ENCODE measurements around the gene ZCCHC2. TPM values are rescaled to one million over a fixed set of nuclear protein-coding genes. Genes with fewer than 3 reads are reported as not detected.

ZCCHC2 gene
- total RNA-seq, 3 donors from 2014 or later, result 24.3 to 36.3 (median 26.2) TPM

DNA sequence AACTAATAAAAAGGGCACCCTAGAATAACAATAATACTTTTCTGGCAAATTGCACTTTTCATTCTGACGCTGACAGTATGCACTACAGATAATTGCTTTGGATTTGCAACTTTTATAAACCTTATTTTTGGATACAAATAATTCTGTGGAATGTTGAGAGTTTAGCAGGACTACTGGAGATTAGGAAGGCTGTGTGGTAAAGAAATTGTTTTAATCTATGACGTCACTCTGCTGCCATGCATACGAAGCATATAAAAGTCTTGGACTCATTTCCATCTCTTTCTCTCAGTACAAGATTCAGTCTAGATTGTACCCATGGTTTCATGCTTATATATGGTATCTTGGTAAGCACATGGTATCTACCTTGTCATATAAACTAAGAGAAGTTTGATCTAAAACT, 28.1 kb upstream of the ZCCHC2 start:
- no peak for TF ChIP-seq POLR2AphosphoS5 (IDR thresholded peaks at IDR 0.05)
- TF ChIP-seq POLR2A (IDR thresholded peaks at IDR 0.05), result no peak
- TF ChIP-seq CTCF (IDR thresholded peaks at IDR 0.05), result no peak

DNA sequence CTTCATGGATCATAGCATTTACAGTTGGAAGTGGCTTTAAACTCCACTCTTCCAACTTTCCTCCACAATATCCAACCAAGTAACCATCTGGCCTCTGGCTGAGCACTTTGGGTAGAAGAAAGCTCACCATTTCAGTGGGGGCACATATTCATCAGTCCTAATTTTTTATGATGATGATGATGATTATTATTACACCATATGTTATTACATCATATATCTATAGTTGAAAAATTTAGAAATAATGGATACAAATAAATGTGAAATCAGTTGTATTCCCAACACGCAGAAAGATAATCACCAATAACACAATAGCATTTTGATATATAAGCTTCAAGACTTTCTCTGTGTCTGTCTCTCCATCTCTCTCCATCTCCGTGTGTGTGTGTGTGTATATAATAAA, 26.6 kb upstream of the ZCCHC2 start:
- TF ChIP-seq POLR2AphosphoS5 (IDR thresholded peaks at IDR 0.05) (no peak), POLR2A (IDR thresholded peaks at IDR 0.05) (no peak), CTCF (IDR thresholded peaks at IDR 0.05) (no peak)
- no peaks in the 10 kb centered on the region for H3K27me3 ChIP-seq
- no peak overlapping the region for H3K27ac ChIP-seq
- intact Hi-C loops (cut with DNase I; ENCODE audit: low total_unique reads), result no loop called here
- H3K4me3 ChIP-seq, result no peak overlapping the region
- H3K36me3 ChIP-seq, result no peaks in the 10 kb centered on the region
- no peaks in the 10 kb centered on the region for H3K9me3 ChIP-seq
- no peak for DNase-seq (ENCODE audit: low spot score in 2 of 2)
- no peaks in the 10 kb centered on the region for H3K4me1 ChIP-seq

More for the DNA sequence above, 28.1 kb upstream of the ZCCHC2 start:
- Histone ChIP-seq H3K9me3 (no peaks in the 10 kb centered on the region), H3K27ac (no peak overlapping the region), H3K36me3 (no peaks in the 10 kb centered on the region), H3K27me3 (no peaks in the 10 kb centered on the region), H3K4me1 (no peaks in the 10 kb centered on the region), H3K4me3 (no peak overlapping the region)
- no peak for DNase-seq (ENCODE audit: low spot score in 2 of 2)
- intact Hi-C loops (cut with DNase I; ENCODE audit: low total_unique reads), result no loop called here

- TF ChIP-seq POLR2A (IDR thresholded peaks at IDR 0.05), result no peak
- TF ChIP-seq CTCF (IDR thresholded peaks at IDR 0.05), result no peak
- TF ChIP-seq POLR2AphosphoS5 (IDR thresholded peaks at IDR 0.05), result no peak
- no peaks in the 10 kb centered on the region for H3K27me3 ChIP-seq
- no peaks in the 10 kb centered on the region for H3K4me1 ChIP-seq
- H3K4me3 ChIP-seq, result no peak overlapping the region
- no peak for DNase-seq (ENCODE audit: low spot score in 2 of 2)
- no peak overlapping the region for H3K27ac ChIP-seq
- H3K36me3 ChIP-seq, result no peaks in the 10 kb centered on the region
- intact Hi-C loops (cut with DNase I; ENCODE audit: low total_unique reads), result no loop called here
- H3K9me3 ChIP-seq, result no peaks in the 10 kb centered on the region
Observed at GRCh38 chr18:62497190-62497772, 25.5 kb upstream of the ZCCHC2 start.

GRCh38 chr18:62498616-62499262, 24.1 kb upstream of the ZCCHC2 start:
- TF ChIP-seq POLR2A (IDR thresholded peaks at IDR 0.05), result no peak
- TF ChIP-seq POLR2AphosphoS5 (IDR thresholded peaks at IDR 0.05), result no peak
- no peak for TF ChIP-seq CTCF (IDR thresholded peaks at IDR 0.05)
- H3K9me3 ChIP-seq, result no peaks in the 10 kb centered on the region
- intact Hi-C loops (cut with DNase I; ENCODE audit: low total_unique reads), result no loop called here
- H3K27ac ChIP-seq, result no peak overlapping the region
- no peak for DNase-seq (ENCODE audit: low spot score in 2 of 2)
- no peaks in the 10 kb centered on the region for H3K36me3 ChIP-seq
- no peak overlapping the region for H3K4me3 ChIP-seq
- no peaks in the 10 kb centered on the region for H3K27me3 ChIP-seq
- H3K4me1 ChIP-seq, result no peaks in the 10 kb centered on the region

GRCh38 chr18:62499263-62499650, 23.6 kb upstream of the ZCCHC2 start:
- no peak overlapping the region for H3K4me3 ChIP-seq
- no peaks in the 10 kb centered on the region for H3K4me1 ChIP-seq
- H3K27ac ChIP-seq, result no peak overlapping the region
- H3K36me3 ChIP-seq, result no peaks in the 10 kb centered on the region
- TF ChIP-seq POLR2A (IDR thresholded peaks at IDR 0.05), result no peak
- no peak for TF ChIP-seq CTCF (IDR thresholded peaks at IDR 0.05)
- TF ChIP-seq POLR2AphosphoS5 (IDR thresholded peaks at IDR 0.05), result no peak
- no peaks in the 10 kb centered on the region for H3K9me3 ChIP-seq
- no peaks in the 10 kb centered on the region for H3K27me3 ChIP-seq
- no peak for DNase-seq (ENCODE audit: low spot score in 2 of 2)
- intact Hi-C loops (cut with DNase I; ENCODE audit: low total_unique reads), result no loop called here

All from breast epithelium (tissue), 4 donors.